ENCODE measurements around the gene SLC35F1.
"Not testable (repeated sequence)": the region's sequence is repeated elsewhere in the genome, so short reads cannot be mapped to it uniquely, and the experiment has no call there.

SLC35F1 gene

GRCh38 chr6:117906958-117907600 is at the start of gene SLC35F1:
TSS of gene SLC35F1 (plus strand) at chr6:117907264.
- DNase-seq (ENCODE audit: extremely low read depth in 1 of 2, low read depth in 1 of 2), result no peak

GRCh38 chr6:117858601-117859000 is 48.5 kb upstream of the SLC35F1 start:
- DNase-seq (ENCODE audit: extremely low read depth in 1 of 2, low read depth in 1 of 2), result not testable (repeated sequence)

- no peak for DNase-seq (ENCODE audit: extremely low read depth in 1 of 2, low read depth in 1 of 2)
These were observed 45.5 kb upstream of the SLC35F1 start for GRCh38 chr6:117861545-117861944.

GRCh38 chr6:117866561-117866960 is 40.5 kb upstream of the SLC35F1 start:
- no peak for DNase-seq (ENCODE audit: extremely low read depth in 1 of 2, low read depth in 1 of 2)

GRCh38 chr6:117870486-117871242 is 36.4 kb upstream of the SLC35F1 start:
- no peak for DNase-seq (ENCODE audit: extremely low read depth in 1 of 2, low read depth in 1 of 2)

GRCh38 chr6:117880824-117881223 is 26.2 kb upstream of the SLC35F1 start:
- DNase-seq (ENCODE audit: extremely low read depth in 1 of 2, low read depth in 1 of 2), result no peak

- no peak for DNase-seq (ENCODE audit: extremely low read depth in 1 of 2, low read depth in 1 of 2)
These were observed 16.9 kb upstream of the SLC35F1 start for GRCh38 chr6:117890172-117890571.

- no peak for DNase-seq (ENCODE audit: extremely low read depth in 1 of 2, low read depth in 1 of 2)
These were observed 532 bp upstream of the SLC35F1 start for GRCh38 chr6:117906507-117906957.

- DNase-seq (ENCODE audit: extremely low read depth in 1 of 2, low read depth in 1 of 2), result no peak
These were observed 659 bp downstream of the SLC35F1 start for GRCh38 chr6:117907601-117908245.

GRCh38 chr6:117908246-117909068 is 1.4 kb downstream of the SLC35F1 start:
- DNase-seq (ENCODE audit: extremely low read depth in 1 of 2, low read depth in 1 of 2), result no peak

- DNase-seq (ENCODE audit: extremely low read depth in 1 of 2, low read depth in 1 of 2), result no peak
These were observed 2.6 kb downstream of the SLC35F1 start for GRCh38 chr6:117909638-117910037.

- DNase-seq (ENCODE audit: extremely low read depth in 1 of 2, low read depth in 1 of 2), result no peak
These were observed 3.5 kb downstream of the SLC35F1 start for GRCh38 chr6:117910549-117910948.

GRCh38 chr6:117911150-117911549 is 4.1 kb downstream of the SLC35F1 start:
- no peak for DNase-seq (ENCODE audit: extremely low read depth in 1 of 2, low read depth in 1 of 2)

- no peak for DNase-seq (ENCODE audit: extremely low read depth in 1 of 2, low read depth in 1 of 2)
These were observed 4.6 kb downstream of the SLC35F1 start for GRCh38 chr6:117911660-117912059.

GRCh38 chr6:117915846-117916245 is 8.8 kb downstream of the SLC35F1 start:
- no peak for DNase-seq (ENCODE audit: extremely low read depth in 1 of 2, low read depth in 1 of 2)

GRCh38 chr6:117916483-117916882 is 9.4 kb downstream of the SLC35F1 start:
- no peak for DNase-seq (ENCODE audit: extremely low read depth in 1 of 2, low read depth in 1 of 2)

GRCh38 chr6:117917176-117917575 is 10.1 kb downstream of the SLC35F1 start:
- no peak for DNase-seq (ENCODE audit: extremely low read depth in 1 of 2, low read depth in 1 of 2)

GRCh38 chr6:117918454-117918853 is 11.4 kb downstream of the SLC35F1 start:
- no peak for DNase-seq (ENCODE audit: extremely low read depth in 1 of 2, low read depth in 1 of 2)

- no peak for DNase-seq (ENCODE audit: extremely low read depth in 1 of 2, low read depth in 1 of 2)
These were observed 12.2 kb downstream of the SLC35F1 start for GRCh38 chr6:117919275-117919674.

GRCh38 chr6:117919775-117920729 is 13.0 kb downstream of the SLC35F1 start:
- no peak for DNase-seq (ENCODE audit: extremely low read depth in 1 of 2, low read depth in 1 of 2)

All from activated CD8-positive, alpha-beta memory T cell treated with anti-CD3 and anti-CD28 coated beads for 1 hour (primary cell).